NCI-H226 (cell line): ENCODE measurements around the gene ZNF484.
"Not testable (repeated sequence)": the region's sequence is repeated elsewhere in the genome, so short reads cannot be mapped to it uniquely, and the experiment has no call there.

Source experiments
- DNase-seq: peaks from one replicate; pipeline ENCODE4 v3.0.0-alpha.2; 2015

Gene ZNF484

DNA sequence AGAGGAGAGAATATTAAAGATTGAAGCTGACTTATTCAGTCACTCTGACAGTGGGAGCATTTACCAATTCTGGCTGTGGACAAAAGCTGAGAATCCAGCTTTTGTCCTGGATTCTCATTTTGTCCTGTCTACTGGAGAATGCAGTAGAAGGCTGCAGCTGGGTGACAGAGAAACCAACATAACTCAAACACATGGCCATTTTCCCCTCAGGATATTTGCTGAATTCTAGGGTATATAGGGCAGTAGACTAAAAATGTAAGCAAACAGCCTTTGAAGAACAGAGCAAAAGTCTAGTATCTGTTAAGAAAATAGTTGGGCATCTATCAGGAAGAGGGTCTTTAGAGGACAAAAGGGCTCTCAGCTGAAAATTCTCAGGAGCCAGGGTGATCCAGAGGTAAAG, 20.6 kb downstream of the ZNF484 start:
- no peak for DNase-seq

DNA sequence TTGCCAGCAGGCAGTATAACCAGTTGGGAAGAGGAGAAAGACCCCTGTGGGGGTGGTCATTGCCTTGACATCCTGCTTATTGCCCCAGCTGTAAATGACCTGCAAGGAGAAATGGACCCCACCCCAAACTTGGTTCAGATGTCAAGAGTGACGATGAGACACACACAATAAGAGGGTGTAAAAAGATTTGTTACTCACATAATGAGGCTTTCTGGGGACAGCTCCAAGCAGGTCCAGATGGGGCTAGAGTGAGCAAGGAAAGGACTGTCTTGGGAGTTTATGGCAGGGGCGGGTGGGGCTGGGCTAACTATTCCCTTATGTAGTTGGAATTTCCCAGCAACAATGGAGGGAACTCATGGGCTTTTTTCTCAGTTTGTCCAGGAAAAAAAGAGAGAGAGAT, 24.1 kb downstream of the ZNF484 start:
- DNase-seq, result no peak

DNA sequence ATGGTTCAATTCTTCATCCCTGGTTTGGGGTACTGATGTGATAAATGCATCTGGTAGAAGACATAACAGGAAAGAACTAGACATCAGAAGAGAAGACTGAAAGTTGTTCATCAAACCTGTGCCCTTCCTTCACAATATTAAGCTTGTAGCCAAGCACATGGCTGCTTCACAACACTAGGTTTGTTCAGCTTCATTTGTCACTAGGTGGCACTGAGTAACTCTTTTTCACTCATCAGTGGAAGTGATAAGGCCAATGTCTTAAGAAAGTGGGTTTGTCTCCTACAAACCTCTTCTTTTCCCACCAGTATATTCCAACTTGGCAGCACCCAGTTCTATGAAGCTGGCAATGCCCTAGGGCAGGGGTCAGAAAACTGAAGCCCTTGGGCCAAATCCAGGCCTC, 26.9 kb downstream of the ZNF484 start:
- DNase-seq, result no peak

DNA sequence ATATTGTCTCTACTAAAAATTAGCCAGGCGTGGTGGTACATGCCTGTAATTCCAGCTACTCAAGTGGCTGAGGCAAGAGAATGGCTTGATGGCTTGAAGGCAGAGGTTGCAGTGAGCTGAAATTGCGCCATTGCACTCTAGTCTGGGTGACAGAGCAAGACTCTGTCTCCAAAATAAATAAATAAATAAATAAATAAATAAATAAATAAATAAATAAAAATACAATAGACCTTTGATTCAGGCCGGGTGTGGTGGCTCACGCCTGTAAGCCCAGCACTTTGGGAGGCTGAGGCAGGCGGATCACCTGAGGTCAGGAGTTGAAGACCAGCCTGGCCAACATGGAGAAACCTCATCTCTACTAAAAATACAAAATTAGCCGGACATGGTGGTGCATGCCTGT, 29.1 kb downstream of the ZNF484 start:
- DNase-seq, result not testable (repeated sequence)

DNA sequence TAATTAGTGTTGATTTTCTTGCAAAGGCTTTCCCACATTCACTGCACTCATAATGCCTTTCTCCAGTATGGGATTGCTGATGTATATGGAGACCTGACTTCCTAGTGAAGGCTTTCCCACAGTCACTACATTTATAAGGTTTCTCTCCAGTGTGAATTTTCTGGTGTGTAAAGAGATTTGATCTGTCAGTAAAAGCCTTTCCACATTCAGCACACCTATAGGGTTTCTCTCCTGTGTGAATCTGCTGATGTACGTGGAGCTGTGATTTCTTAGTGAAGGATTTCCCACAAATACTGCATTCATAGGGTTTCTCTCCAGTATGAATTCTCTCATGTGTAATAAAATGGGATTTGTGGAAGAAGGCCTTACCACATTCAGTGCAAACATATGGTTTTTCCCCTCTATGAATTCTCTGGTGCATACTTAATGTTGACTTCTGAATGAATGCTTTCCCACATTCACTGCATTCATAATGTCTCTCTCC, 31.1 kb downstream of the ZNF484 start:
- no peak for DNase-seq

DNA sequence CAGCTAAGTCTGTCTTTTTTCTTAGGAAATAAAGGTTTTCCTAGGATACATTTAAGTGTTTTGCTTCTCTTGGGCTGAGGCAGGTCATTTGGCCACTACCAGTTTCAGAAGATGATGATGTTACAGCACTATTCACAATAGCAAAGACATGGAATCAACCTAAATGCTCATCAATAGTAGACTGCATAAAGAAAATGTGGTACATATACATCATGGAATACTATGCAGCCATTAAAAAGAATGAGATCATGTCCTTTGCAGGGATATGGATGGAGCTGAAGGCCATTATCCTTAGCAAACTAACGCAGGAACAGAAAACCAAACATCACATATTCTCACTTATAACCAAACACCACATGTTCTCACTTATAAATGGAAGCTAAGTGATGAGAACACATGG, 39.4 kb downstream of the ZNF484 start:
- DNase-seq, result not testable (repeated sequence)

DNA sequence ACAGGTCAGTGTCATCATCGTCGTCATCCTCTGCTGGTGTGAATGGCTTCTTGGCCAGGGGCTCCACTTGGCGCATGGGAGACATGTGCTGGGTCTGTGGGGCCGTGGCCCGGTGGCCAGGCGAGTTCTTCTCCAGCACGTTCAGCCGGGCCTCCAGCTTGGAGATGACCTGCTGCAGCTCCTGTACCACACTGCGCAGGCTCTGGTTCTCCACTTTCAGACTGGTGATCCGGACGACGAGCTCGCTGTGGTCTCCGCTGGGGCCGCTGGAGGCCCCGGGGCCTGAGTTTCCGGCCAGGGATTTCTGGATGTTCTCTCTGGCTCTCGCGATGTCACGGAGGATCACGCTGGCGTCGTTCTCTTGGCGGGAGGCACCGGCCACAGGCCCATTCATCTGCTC, 40.6 kb downstream of the ZNF484 start:
- no peak for DNase-seq

DNA sequence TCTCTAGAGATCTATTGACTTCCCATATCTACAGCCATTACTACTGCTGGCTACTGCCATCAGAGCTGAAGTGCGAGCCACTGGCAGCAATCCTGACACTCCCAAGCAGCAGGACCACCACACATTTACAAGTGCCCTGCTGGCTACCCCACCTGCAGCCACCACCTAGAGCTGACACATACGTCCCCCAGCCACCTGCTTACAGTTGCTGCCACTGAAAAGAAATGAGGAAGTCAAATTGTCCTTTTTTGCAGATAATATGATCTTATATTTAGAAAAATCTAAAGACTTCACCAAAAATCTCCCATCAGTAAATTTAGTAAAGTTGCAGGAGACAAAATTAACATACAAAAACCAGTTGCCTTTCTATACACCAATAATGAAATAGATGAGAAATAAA, 48.4 kb downstream of the ZNF484 start:
- DNase-seq, result no peak

DNA sequence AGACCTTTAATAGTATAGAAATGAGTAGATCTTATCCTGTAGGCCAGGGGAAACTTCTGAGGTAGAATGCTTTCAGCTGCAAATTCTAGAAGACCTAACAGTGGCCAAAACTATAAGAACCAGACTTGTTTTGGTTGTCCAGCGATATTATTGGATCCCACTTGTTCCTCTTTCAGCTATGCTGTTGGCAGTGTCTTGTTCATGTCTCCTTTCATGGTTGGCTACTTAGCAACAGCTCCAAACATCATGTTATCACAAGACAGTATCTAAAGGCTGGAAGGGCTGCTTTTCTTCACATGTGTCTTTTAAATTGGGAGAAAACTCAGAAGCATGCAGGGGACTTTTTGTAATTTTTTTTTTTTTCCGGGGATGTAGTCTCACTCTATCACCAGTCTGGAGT, 52.8 kb downstream of the ZNF484 start:
- not testable (repeated sequence) for DNase-seq

DNA sequence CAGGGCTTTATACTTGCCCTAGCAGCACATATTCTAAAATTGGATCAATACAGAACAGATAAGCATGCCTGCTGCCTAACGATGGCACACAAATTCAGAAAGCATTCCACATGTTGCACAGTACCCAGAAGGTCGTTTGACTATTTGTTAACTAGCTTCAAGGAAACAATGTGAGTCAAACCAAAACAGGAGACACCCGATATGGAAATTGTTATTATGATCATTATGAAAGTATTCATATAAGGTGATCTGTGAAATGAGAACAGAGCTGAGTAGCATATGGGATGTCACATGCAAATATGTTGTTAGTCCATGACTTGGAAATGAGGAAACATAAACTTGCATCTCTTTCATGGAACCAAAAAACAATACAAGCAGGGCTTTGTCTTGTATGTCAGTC, 56.9 kb downstream of the ZNF484 start:
- DNase-seq, result no peak

DNA sequence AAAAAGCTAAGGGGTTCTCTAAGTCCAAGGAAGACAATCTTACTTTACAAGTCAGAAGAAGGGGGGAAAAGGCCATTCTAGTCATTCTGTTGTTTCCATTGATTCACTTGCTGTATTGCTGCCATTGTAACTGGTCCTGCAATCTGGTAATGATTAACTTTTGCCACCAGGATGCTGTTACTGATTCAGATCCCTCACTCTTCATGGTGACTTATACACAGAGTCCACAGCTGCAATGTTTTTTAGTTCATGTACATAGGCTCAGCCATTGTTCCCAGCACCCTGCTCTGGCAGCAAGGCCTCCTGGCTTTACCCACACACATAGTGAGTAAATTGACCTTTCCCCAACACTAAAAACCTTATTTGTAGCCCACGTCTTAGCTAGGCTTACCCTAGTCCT, 57.9 kb downstream of the ZNF484 start:
- not testable (repeated sequence) for DNase-seq

DNA sequence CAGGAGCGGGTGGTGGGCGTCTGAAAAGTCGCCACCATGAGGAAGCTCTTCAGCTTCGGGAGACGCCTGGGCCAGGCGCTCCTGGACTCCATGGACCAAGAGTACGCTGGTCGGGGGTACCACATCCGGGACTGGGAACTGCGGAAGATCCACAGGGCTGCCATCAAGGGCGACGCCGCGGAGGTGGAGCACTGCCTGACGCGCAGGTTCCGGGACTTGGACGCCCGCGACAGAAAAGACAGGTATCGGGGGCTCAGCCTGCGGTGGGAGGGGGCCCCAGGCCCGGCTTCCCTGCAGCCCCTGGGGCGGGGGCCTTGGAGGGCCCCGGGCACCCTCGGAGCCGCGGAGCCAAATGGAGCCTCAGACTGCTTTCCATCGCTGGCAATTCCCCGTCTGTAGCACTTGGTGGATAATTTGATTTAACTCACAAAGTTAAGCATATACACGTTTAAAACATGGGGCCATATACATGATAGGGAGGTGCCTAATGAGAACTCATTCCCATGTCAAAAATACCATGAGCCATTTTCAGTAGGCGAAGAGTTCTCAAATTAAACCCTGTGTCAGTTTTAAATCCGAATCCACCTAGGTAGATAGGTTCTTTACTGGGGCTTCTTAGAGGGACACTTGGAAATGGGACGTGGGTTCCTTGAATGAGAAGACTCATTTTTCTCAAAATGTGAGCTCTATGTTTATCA, 68.1 kb downstream of the ZNF484 start:
- DNase-seq, result not testable (repeated sequence)

DNA sequence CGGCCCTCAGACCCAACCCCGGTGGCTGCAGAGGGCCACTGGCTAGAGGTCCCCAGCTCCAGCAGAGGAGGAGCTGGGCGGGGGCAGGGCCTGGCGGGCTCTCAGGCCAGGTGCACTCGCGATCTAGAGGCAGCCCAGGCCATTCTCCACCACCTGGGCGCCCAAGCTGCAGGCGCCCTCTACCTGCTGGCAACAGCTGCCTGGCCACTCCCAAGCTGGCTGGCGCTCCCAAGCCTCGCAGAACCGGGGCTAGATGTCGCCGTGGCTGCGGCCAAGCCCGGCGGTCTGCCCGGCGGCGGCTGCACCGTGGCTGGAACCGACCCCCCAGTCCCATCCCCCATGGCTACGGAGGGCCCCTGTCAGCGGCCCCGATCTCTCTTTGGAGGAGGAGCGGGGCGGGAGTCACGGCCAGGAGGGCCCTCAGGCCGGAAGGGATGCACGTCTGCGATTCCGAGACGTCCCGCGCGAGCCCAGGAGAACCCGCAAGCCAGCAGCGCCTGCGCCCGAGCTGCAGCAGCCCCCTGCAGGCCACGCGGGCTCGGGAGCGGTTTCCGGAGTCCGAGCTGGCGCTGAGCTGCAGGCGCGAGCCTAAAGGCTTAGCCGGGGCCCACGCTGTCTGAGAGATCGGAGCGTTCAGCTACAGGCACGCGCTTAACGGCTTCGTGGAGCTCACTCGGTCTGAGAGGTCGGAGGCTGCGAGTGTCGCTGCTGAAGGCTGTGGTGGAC, 68.9 kb downstream of the ZNF484 start:
- DNase-seq, result peak; percentile 65

DNA sequence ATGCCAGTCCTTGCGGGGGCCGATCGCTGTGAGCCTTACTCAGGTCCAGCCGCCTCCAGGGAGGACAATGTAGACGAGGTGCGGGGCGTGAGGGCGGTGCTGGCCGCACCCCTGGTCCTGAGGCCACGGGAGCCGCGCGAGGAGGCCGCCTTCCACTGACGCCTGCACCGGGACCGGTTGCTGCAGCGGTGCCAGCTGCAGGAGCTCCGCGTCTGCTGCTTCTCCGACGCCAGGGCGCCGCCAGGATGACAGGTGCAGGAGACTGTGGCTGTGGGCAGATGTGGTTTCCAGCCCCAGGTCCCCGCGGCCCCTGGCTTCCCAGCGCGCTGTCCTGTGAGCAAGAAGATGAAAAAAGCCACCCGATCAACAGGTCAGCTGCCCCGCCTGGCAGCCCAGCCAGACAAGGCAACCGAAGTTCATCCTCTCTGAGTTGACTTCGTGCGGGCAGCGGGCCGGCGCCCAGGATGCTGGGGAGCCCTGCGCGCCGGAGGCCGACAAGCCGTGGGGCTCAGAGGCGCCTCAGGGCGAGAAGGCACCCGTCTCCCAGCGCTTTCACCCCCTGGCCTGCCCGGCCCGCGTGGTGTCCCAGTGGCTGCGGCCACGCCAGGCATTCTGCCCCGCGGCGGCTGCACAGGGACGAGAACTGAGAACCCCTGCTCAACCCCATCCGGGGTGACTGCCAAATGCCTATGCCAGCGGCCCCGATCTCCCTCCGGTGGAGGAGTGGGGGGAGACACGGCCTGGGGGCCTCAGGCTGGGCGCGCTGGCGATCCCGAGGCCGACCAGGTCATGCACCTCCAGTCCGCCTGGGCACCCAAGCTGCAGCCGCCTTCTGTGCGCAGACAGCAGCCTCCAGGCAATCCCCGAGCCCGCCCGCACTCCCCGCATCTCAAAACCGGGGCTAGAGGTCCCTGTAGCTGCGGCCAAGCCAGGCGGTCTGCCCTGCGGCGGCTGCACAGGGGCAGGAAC, 69.8 kb downstream of the ZNF484 start:
- no peak for DNase-seq

DNA sequence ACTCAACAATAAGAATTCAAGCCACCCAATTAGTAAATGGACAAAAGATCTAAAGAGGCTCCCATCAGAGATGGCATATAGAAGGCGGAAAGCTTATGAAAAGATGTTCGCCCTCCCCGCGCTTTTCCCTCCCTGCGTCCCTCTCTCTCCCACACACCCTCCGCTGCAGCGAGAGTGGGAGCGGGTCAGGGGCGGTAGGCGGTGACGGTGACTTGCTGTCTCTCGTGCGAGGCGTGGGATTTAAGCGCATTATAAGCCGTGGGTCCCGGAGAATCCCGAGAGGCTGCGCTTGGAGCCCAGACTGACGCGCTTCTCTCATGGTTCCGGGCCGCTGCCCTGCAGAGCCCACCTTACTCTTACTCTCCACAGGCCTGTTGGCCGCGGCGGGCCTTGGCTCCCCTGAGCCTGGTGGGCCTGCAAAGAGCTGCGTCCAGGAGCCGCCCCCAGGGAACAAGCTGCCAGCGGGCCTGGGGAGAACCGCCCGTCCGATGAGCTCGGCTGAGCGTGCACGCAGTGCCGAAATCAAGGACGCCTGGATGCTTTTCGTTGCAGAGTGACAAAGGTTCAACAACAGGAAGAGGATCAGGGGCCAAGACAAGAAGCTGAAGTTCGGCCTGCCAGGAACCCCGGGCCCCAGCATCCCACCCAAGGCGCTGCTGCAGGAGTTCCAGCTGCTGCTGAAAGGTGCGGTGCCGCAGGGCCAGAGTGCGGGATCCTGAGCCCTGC, 70.6 kb downstream of the ZNF484 start:
- no peak for DNase-seq

DNA sequence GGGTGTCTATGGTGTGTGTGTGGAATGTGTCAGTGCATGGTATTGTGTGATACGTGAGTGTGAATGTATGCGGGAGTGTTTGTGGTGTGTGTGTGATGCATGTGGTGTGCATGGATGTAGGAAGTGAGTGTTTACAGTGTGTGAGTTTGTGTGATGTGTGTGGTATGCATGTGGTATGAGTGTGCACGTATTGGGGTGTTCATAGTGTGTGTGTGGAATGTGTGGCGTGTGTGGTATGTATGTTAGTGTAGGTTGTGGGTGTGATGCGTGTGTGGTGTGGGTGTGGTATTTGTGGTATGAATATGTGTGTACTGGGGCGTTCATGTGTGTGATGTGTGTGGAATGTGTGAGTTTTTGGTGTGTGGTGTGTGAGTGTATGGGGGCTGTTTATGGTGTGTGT, 73.1 kb downstream of the ZNF484 start:
- DNase-seq, result no peak

DNA sequence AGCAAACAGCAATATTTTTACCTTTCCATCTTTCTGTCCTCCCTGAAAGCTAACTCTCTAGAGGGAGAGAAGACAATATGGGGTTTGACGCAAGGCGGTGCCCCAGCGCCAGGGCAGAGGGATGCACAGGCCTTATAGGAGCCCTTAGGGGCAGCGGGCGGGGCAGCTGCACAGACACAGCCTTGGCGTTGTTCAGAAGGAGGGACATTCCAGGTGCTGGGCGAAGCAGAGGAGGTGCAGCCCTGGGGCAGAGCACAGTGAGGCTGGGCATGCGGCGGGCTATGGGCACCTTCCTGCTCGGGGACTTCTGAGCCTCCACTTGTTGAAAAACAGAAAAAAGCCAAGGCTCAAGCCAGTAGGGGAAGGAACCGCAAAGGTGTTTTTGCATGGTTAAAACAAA, 79.5 kb downstream of the ZNF484 start:
- no peak for DNase-seq

DNA sequence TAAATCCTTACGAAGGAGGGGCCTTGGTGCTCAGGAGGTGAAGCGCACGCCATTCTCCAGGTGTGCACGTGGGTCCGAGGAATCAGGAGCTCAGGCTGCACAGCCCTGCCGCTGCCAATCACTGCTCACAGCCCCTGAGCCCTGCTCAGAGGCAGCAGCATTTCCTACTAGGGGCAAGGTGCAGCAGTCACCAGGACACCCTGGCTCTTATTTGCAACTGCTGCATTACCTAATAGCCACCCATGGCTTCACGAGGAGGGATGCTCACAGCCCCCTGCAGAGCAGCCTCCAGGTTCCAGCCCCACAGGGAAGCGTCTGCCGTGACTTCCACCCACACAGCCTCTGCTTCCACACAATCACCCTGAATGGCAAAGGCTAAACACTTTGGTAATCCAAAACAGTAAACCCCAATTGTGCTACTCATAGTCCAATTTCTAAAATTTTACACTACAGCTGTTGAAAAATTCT, 81.5 kb downstream of the ZNF484 start:
- DNase-seq, result not testable (repeated sequence)

DNA sequence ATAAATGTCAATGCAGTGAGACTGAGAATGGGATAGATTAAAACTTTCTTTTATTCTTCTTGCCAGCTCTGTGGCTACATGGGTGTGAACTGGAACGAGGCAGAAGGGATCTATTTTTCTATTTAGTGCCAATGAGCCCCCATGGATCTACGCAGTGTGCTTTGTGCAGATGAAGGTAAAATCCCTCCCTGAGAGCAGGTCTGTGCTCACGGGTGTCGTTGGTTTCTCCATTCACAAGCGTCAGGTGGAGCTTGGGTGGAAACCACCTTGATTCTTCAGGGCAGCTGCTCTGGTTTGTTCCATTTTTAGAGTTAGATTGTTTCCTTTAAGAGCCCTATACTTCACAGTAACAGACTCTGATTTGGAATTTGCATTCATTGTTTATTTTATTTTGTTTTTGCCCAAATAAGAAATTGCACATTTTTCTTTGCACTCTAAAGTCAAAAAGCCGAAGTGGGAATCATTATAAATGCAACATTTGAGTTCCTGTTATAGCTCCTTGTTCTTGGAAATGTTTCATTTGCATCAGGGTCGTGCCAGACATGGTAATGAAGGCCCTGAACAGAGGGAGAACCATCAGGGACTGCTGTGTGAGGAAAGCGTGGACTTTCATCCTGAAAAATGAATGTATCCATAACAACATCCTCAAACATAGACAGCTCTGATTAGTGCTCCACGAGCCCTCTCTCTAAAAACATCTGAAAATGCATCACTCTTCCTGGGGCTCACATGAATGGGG, 82.1 kb downstream of the ZNF484 start:
- DNase-seq, result no peak
